Heart right ventricle (tissue), 16 donors: ENCODE measurements around the gene COL16A1. TPM values are rescaled to one million over a fixed set of nuclear protein-coding genes. Genes with fewer than 3 reads are reported as not detected.

ENCODE experiments used
- ATAC-seq, 8 donors: fragments of 200-7000 bp; cut with Tn5 transposase; one replicate each; pipeline ENCODE4 v1.9.1; 2020; ENCODE audit warnings: mild to moderate bottlenecking in 8 of 8, moderate library complexity in 8 of 8, moderate number of reproducible peaks in 1 of 8
- DNase-seq, 2 donors: peaks; one replicate each; pipeline ENCODE4 v3.0.0-alpha.2; 2020
- H3K27ac ChIP-seq, 10 donors: fragments of 200-600 bp; sonication (generic) in 2 of 10; one replicate each; pipeline versions ENCODE4 v1.5.0 to v1.8.0; 2020 to 2022; ENCODE audit warnings: mild to moderate bottlenecking in 3 of 10
- H3K27me3 ChIP-seq, 7 donors: fragments of 200-600 bp; one replicate each; pipeline ENCODE4 v1.8.0; 2021 to 2022; ENCODE audit warnings: mild to moderate bottlenecking in 2 of 7
- H3K36me3 ChIP-seq, 9 donors: fragments of 200-600 bp; sonication (generic) in 1 of 9; one replicate each; pipeline versions ENCODE4 v1.5.0 to v1.8.0; 2020 to 2022; ENCODE audit warnings: mild to moderate bottlenecking in 2 of 9
- H3K4me1 ChIP-seq, 9 donors: fragments of 200-600 bp; sonication (generic) in 1 of 9; one replicate each; pipeline versions ENCODE4 v1.5.0 to v1.8.0; 2020 to 2022; ENCODE audit warnings: mild to moderate bottlenecking in 4 of 9
- H3K4me3 ChIP-seq, 10 donors: fragments of 200-600 bp; sonication (generic) in 2 of 10; one replicate each; pipeline versions ENCODE4 v1.5.0 to v1.8.0; 2020 to 2022; ENCODE audit warnings: mild to moderate bottlenecking in 7 of 10, moderate library complexity in 2 of 10
- H3K9me3 ChIP-seq, 11 donors: fragments of 200-600 bp in 10 of 11; sonication (generic) in 2 of 11; one replicate each; pipeline versions ENCODE4 v1.5.0 to v1.8.0; 2013 to 2022; ENCODE audit warnings: mild to moderate bottlenecking in 2 of 11, control low read depth in 1 of 11, moderate library complexity in 1 of 11
- CTCF ChIP-seq, 9 donors: fragments of 200-600 bp; sonication (generic) in 2 of 9; IDR thresholded peaks; one replicate each; pipeline versions ENCODE4 v1.5.0 to v1.8.0; 2021 to 2022; ENCODE audit warnings: antibody characterized with exemption in 9 of 9, mild to moderate bottlenecking in 5 of 9, moderate library complexity in 1 of 9
- WGBS, 2 donors: extraction: QIAGEN DNeasy Blood & Tissue Kit; methylation state at CpG; one replicate each; pipeline ENCODE4 v1.1.7; 2013; ENCODE audit warnings: inconsistent platforms in 1 of 2; 5-methylcytosine and 5-hydroxymethylcytosine counted together
- intact Hi-C, 10 donors: fragments of 100-400 bp; cut with DNase I; formaldehyde crosslinking; loops; one replicate each; pipeline versions ENCODE4 v1.11.1 to v1.14.2; 2022
- long read RNA-seq, 3 donors: library from polyadenylated mRNA; unstranded; transcript quantifications; one replicate each; pipeline ENCODE4 v2.0.0, GENCODE V29; 2020 to 2021
- polyA plus RNA-seq, 2 donors: library from polyadenylated mRNA; stranded (reverse); fragments of 200-250 nt; gene quantifications; one replicate each; pipeline ENCODE4 v1.2.3, GENCODE V29; 2013
- total RNA-seq, 10 donors: library from RNA; stranded (reverse); fragmentation: NEBNext Ultra II Directional in 3 of 10; extraction: Animal tissue kit (Norgen Biotek cat#: 25700) in 3 of 10; gene quantifications; one replicate each; pipeline versions ENCODE4 v1.2.1 to v1.2.4, GENCODE V29; 2021 to 2023
- donor health status: Arrhythmogenic right ventricular cardiomyopathy.
- donor health status: ischemic (EF 13 %, LVEDD 7.1; RV severe dilation, severe dysfunction).
- donor health status: healthy with polysubstance abuse.
- donor health status: DM: no; HTN: yes; CAD: no.
- donor health status: DM: no; HTN: no; CAD: no.
- donor health status: ischemic (EF 25% LVEDD 6.9; RV normal size, moderate dysfunction).
- donor health status: ischemic (EF 25% LVEDD 5.7; RV mildly dilated, moderate dysfunction).
- donor health status: healthy.
- donor health status: DM: yes; HTN: yes; CAD: no.
- donor health status: Ischemic cardiomyopathy.
- donor health status: ischemic (EF 35%, LVEDD 5.7; RV mildly dilated, moderate dysfunction).
- donor health status: nonischemic (EF 11% LVEDD 7.7; RV severe dilation, severe dysfunction).
- donor health status: DM: yes; HTN: yes; CAD: no.
- donor health status: PGD.
- donor health status: ischemic (EF 29% LVEDD 5.4; RV normal size, mild dysfunction).
- donor health status: nonischemic (EF 23%, LVEDD 6.1; RV moderate dilation, normal function).

Gene COL16A1
- total RNA-seq (10 to 100 TPM in 9 of 10 donors, 1 to 10 TPM in 1; 7.4 to 35.3 (median 16.6) TPM), polyA plus RNA-seq (10 to 100 TPM in 1 of 2 donors, 1 to 10 TPM in 1; 8.3 to 33.1 TPM)
- long read RNA-seq, donor 1, partial matches to known transcripts, result 12 of 28 reads
- long read RNA-seq, donor 1, other reads (novel, unspliced or antisense), result 15 of 28 reads
- long read RNA-seq, donor 2, full-length matches to known transcripts, result 3 of 29 reads
- long read RNA-seq, donor 2, partial matches to known transcripts, result 9 of 29 reads
- long read RNA-seq, donor 2, other reads (novel, unspliced or antisense), result 17 of 29 reads
- long read RNA-seq, donor 3, partial matches to known transcripts, result 2 of 23 reads
- long read RNA-seq, donor 3, other reads (novel, unspliced or antisense), result 21 of 23 reads

DNA sequence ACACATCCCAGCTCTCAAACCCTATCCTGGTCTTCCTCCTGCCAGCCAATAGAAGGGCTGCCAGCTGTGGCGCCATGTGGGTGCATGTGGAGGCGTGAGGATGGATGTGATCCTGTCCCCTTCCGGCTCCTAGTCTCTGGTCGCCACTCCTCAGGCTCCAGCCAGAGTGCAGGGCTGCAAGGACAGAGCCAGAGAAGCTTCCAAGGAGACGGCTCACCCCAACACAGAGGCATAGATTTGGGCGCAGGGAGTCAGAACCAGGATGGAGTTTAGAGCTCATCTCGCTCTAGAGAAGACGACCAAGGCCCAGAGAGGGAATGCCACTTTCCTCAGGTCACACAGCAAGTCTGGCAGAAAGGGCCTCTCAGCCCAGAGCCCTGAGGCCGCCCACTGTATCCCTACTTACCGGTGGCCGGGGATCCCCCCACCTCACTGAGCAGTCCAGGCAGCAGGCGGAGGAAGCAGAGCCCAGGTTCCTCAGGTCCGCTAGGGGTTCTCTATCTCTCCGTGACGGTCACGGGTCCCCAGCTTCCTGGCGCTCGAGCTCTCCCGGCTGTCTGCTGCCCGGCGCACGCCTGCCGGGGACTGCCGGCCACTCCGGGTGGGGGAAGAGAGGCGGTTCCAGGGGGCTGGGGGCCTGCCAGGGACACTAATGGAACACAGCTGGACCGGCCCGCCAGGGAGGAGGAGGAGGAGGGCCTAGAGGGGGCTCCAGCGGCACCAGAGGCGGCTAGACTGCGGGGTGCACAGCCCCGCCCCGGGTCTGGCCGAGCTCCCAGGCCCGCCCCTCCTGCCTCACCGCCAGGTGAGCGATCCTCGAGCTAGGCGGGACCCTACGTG lies at the start of gene COL16A1:
COL16A1 (minus strand) TSS at position 587 of the 840 bp plus-strand sequence. CDS start 1,824 bp downstream, outside the sequence.
- ATAC-seq, result peak; percentile 58 to 81 (median 67)
- Histone ChIP-seq H3K4me1 (peaks cover 17 to 82% (median 44%) of the 10 kb centered on the region in 9 donors), H3K9me3 (no peaks in the 10 kb centered on the region), H3K4me3 (peak within 1 kb of the TSS in 9 of 10 donors; percentile 38 to 58 (median 50)), H3K27ac (peak within 1 kb of the TSS; percentile 36 to 90 (median 78)), H3K27me3 (peaks cover 0 to 23% (median 0%) of the 10 kb centered on the region in 7 donors), H3K36me3 (peaks cover 0 to 6% (median 0%) of the 10 kb centered on the region in 9 donors)
- TF ChIP-seq CTCF (IDR thresholded peaks at IDR 0.05), result peak in 2 of 9 donors; percentile 9 to 19
- intact Hi-C loops, result loop anchor here in 1 of 10 donors (5.0 kb wide), 1 partner anchor 36 kb away; no protein-coding TSS in a partner anchor
- DNase-seq, result peak; percentile 77 to 81
- WGBS, 2 donors, result 18 to 19% methylated on average over 36 to 40 of the region's 40 CpGs

DNA sequence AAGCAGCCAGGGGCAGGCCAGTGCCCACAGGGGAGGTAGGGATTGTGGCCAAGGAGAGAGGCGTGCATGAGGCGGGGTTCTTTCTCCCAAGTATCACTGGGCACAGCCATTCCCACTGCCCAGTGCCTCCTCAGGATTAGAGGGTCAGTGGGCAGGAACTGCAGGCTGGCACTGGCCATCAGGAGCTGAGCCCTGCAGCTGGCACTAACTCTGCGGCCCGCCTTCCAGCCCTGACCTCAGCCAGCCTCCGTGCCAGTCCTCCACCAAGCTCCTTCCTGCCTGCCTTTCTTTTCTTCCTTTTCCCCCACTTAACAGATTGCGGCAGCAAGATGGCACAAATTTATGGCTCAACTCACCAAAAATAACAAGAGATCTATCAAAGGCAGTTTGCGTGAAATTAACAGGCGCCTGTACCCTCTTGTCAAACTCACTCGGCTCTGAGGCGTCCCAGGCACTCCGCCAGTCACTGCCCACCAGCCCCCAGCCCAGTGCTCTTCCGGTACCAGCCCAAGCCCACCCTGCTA lies 49.2 kb upstream of the COL16A1 start:
- peak overlapping the region in 8 of 10 donors; percentile 20 to 73 (median 49) for H3K27ac ChIP-seq
- no peaks in the 10 kb centered on the region for H3K9me3 ChIP-seq
- H3K36me3 ChIP-seq, result no peaks in the 10 kb centered on the region
- ATAC-seq, result peak in 4 of 8 donors; percentile 10 to 34 (median 25)
- H3K27me3 ChIP-seq, result no peaks in the 10 kb centered on the region
- peaks cover 11 to 73% (median 56%) of the 10 kb centered on the region in 9 donors for H3K4me1 ChIP-seq
- DNase-seq, result no peak
- no peak overlapping the region for H3K4me3 ChIP-seq
- intact Hi-C loops, result loop anchor here in 2 of 10 donors (5.0 kb wide), 1 partner anchor 36 kb away; no protein-coding TSS in a partner anchor
- no peak for TF ChIP-seq CTCF (IDR thresholded peaks at IDR 0.05)
- 55 to 74% methylated on average over 12 of the region's 12 CpGs for WGBS, 2 donors

DNA sequence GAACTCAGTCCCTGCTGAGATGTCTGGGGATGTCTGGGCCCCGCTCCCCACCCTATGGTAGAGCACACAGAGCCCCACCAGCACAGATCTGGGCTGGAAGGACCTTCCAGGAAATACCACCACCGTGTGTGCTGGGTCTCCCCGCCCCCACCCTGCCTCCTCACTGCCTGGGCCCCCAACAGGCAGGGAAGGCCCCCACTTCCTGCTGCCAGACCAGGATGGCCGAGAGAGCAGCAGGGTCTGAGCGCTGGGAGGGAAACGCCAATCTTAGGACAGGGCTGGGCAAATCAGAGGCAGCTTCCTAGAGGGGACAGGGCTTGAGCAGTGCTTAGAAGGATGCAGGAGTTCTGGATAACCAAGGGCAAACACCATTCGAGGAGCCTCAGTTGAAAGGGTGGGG lies 48.4 kb upstream of the COL16A1 start:
- Histone ChIP-seq H3K4me3 (no peak overlapping the region), H3K27ac (peak overlapping the region in 1 of 10 donors; percentile 26), H3K27me3 (no peaks in the 10 kb centered on the region), H3K9me3 (no peaks in the 10 kb centered on the region), H3K36me3 (no peaks in the 10 kb centered on the region), H3K4me1 (peaks cover 11 to 73% (median 56%) of the 10 kb centered on the region in 9 donors)
- ATAC-seq (no peak), DNase-seq (no peak)
- intact Hi-C loops, result loop anchor here in 2 of 10 donors (5.0 kb wide), 1 partner anchor 35 kb away; no protein-coding TSS in a partner anchor
- WGBS, 2 donors, result 30 to 45% methylated on average over 7 of the region's 7 CpGs
- no peak for TF ChIP-seq CTCF (IDR thresholded peaks at IDR 0.05)
